ENCODE measurements around the gene LRCH1.

The LRCH1 gene

DNA sequence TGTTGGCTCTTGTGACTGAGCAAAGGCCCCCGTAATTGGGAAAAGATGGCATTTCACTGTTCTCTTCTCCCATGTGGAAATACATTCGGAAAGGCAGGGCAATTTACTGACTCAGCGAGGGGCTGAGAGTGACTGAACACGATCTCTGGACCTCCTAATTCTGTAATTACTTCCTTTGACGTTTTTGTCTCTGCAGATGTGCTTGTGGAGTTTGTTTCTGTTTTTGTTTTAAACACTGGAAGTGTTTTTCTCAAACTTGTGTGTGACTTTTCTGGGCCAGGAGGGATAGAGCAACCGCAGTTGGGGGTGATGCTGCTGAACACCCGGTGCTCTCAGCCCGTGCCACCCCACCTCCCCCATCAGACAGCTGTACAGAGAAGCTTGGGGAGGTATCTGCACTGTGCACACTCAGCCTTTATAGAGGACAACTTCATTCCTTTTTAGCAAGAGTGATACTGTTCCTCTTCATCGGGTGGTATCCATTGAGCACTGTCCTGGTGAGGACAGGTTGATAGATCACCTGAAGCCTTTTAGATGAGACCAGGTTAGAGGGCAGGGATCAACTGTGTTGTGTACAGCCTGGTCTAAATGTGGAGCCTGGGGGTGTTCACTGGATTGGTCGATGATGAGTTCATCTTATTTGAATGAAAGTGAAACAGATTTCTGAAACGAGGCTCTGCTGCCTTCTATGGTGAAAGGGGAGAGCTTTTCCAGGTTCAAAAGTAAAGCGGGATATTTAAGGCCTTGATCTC lies 126.6 kb downstream of the LRCH1 start:
- TF ChIP-seq, protein P1, sequence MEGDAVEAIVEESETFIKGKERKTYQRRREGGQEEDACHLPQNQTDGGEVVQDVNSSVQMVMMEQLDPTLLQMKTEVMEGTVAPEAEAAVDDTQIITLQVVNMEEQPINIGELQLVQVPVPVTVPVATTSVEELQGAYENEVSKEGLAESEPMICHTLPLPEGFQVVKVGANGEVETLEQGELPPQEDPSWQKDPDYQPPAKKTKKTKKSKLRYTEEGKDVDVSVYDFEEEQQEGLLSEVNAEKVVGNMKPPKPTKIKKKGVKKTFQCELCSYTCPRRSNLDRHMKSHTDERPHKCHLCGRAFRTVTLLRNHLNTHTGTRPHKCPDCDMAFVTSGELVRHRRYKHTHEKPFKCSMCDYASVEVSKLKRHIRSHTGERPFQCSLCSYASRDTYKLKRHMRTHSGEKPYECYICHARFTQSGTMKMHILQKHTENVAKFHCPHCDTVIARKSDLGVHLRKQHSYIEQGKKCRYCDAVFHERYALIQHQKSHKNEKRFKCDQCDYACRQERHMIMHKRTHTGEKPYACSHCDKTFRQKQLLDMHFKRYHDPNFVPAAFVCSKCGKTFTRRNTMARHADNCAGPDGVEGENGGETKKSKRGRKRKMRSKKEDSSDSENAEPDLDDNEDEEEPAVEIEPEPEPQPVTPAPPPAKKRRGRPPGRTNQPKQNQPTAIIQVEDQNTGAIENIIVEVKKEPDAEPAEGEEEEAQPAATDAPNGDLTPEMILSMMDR (IDR thresholded peaks at IDR 0.05): no peak

DNA sequence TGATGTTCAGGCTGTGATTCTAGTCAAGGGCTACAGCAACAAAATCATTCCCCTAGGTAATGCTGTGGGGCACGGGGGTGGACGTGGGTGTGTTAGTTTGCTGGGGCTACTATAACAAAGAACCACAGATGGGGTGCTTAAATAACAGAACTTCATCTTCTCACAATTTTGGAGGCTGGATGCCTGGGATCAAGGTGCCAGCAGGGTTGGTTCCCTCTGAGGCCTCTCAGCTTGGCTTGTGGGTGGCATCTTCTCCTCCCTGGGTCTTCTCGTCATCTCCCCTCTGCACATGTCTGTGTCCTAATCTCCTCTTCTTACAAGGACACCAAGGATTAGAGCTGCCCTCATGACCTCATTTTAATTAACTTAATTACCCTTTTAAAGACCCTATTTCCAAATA lies 129.0 kb downstream of the LRCH1 start:
- TF ChIP-seq, protein P1 (IDR thresholded peaks at IDR 0.05): no peak

DNA sequence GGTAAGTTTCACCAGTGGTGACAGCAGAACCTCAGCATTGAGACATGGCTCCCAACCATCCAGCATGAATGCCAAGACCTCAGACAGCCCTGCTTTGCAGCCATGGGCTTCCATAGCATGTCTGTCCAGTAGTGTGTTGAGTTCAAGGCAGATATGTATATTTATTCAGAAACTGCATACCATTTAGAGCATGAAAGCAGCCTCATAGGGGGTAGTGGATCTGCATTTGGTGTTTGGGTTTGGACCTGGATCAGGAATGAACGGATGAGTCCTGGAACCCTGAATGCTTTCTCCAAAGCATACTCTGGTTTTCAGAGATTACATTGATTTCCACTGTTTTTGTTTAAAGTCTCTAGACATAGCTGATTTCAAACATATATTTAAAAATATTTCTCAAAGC lies 129.7 kb downstream of the LRCH1 start:
- TF ChIP-seq, protein P1 (IDR thresholded peaks at IDR 0.05): no peak

DNA sequence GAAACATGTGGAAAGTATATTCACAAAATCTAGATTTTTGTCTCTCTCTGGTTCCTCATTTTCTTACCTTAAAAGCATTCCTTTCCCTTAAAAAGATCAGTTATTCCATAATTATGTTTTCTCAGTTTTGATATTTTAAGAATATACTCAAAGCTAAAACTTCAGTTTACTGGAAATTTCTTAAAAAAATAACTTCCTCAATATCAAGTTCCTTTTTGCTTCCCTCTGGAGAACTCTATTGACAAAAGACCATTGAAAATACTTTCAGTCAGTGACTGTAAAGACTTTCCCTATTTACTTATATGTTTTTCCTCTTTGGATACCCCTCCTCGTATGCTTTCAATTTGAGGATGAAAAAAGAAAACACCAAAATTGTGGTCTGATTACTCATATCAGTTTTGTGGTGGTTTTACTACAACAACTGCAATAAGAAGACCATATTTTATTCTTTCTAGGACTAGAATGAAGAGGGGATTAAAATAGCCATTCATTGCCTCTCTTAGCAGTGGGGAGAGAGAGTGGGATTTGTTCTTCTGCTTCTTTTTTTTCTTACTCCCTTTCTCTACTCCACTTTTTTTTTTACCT lies 130.8 kb downstream of the LRCH1 start:
- TF ChIP-seq, protein P1 (IDR thresholded peaks at IDR 0.05): no peak

DNA sequence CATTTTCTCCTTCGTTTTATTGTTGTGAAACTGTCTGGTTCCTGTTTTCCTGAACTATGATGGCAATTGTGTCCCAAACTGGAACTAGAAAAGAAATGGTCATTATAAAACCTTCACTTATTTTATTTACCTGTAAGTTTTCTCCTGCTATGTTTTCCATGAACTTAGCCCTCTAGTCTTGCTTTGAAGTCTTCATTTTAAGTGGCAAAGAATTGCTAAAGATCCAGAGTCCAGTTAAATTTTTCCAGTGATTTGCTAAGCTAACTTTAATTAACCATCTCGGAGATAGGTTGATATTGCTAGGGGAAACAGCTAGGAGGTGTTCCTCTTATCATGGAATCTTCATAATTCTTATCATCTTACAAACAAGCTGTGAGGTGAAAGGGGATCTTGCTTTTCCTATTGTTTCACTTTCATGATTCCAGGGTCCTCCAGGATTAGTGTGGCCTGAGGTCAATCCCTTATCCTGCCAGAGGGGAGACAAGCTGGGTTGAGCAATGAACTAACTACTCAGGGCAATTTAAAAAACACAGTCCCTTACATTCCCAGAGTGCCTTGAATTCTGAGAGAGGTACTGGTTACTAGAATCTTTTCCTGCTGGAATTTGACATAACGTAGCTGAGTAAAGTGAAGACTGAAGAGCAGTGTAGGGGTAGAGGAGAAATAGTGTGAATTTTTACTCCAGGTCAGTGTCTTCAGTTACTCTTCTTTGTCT lies 131.5 kb downstream of the LRCH1 start:
- TF ChIP-seq, protein P1 (IDR thresholded peaks at IDR 0.05): no peak

DNA sequence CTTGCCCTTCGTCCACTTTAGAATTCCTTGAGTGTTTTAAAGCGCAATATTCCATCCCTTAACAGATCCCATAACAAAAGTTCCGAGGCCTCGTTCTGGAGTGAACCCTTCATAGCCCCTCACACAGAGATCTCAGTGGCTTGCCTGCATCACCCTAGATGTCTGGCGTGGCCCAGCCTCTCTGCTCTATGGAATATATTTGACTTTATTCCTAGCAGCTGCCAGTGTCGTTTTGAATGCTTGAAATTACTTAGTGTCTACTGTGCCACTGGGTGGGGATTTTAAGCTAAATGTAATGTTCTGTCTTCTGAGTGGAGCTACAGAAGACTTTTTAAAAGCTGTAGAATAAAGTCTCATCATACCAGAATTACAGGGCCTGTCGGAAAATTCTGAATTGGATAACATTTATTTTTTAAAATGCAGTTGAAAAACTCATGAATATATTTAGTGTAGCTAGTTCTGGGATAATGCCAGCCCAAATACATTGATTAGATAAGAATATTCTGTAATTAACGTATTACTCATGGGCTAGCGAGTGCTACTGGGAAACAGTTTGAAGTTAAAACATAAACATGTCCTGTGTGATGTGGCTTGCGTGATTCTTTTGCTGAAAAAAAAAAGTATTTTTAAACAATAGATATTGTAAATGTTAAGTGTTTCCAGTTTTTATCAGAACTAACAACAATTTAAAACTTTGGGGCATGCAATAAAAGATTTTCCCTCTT lies 132.2 kb downstream of the LRCH1 start:
- TF ChIP-seq, protein P1 (IDR thresholded peaks at IDR 0.05): no peak

DNA sequence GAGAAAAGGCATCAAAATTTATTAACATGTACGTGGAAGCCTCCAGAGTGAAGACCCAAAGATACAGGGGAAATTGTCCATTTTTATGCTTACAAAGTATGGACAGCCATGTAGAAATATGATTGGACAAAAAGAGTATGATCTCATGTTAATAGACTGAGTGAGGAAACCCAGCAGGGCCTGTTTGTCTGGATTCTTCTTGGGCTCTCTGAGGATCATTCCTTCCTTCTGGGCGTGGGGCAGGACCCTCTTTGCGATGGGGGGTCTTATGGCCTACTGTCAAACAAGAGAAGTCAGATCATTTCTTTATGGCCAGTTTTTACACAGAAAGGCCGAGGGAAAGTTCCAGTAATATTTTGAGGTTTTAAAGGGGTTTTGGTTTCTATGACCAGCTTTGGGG lies 133.2 kb downstream of the LRCH1 start:
- TF ChIP-seq, protein P1 (IDR thresholded peaks at IDR 0.05): no peak

Measured in LNCAP (cell line).